ENCODE data around the gene APOL2.
"Not testable (repeated sequence)": the region's sequence is repeated elsewhere in the genome, so short reads cannot be mapped to it uniquely, and the experiment has no call there.

APOL2 gene

GRCh38 chr22:36197514-36198146, 41.7 kb downstream of the APOL2 start:
- DNase-seq (ENCODE audit: low read depth), result no peak

- DNase-seq (ENCODE audit: low read depth), result no peak
Measured at GRCh38 chr22:36197065-36197440, 42.3 kb downstream of the APOL2 start.

- no peak for DNase-seq (ENCODE audit: low read depth)
Measured at GRCh38 chr22:36196254-36197064, 42.9 kb downstream of the APOL2 start.

GRCh38 chr22:36194971-36195370, 44.4 kb downstream of the APOL2 start:
- peak; percentile 6 for DNase-seq (ENCODE audit: low read depth)

GRCh38 chr22:36194385-36194784, 44.9 kb downstream of the APOL2 start:
- no peak for DNase-seq (ENCODE audit: low read depth)

- no peak for DNase-seq (ENCODE audit: low read depth)
Measured at GRCh38 chr22:36193577-36193976, 45.8 kb downstream of the APOL2 start.

- no peak for DNase-seq (ENCODE audit: low read depth)
Measured at GRCh38 chr22:36193171-36193570, 46.2 kb downstream of the APOL2 start.

- DNase-seq (ENCODE audit: low read depth), result no peak
Measured at GRCh38 chr22:36192542-36192941, 46.8 kb downstream of the APOL2 start.

- no peak for DNase-seq (ENCODE audit: low read depth)
Measured at GRCh38 chr22:36191106-36191836, 48.1 kb downstream of the APOL2 start.

GRCh38 chr22:36187862-36188261, 51.5 kb downstream of the APOL2 start:
- not testable (repeated sequence) for DNase-seq (ENCODE audit: low read depth)

GRCh38 chr22:36185828-36186624, 53.3 kb downstream of the APOL2 start:
- DNase-seq (ENCODE audit: low read depth), result no peak

- DNase-seq (ENCODE audit: low read depth), result no peak
Measured at GRCh38 chr22:36184433-36185025, 54.8 kb downstream of the APOL2 start.

- DNase-seq (ENCODE audit: low read depth), result no peak
Measured at GRCh38 chr22:36183446-36183845, 55.9 kb downstream of the APOL2 start.

- DNase-seq (ENCODE audit: low read depth), result no peak
Measured at GRCh38 chr22:36182857-36183256, 56.5 kb downstream of the APOL2 start.

GRCh38 chr22:36182056-36182455, 57.3 kb downstream of the APOL2 start:
- no peak for DNase-seq (ENCODE audit: low read depth)

- DNase-seq (ENCODE audit: low read depth), result no peak
Measured at GRCh38 chr22:36180928-36181327, 58.4 kb downstream of the APOL2 start.

GRCh38 chr22:36180038-36180880, 59.1 kb downstream of the APOL2 start:
- peak; percentile 77 for DNase-seq (ENCODE audit: low read depth)

GRCh38 chr22:36177160-36177559, 62.2 kb downstream of the APOL2 start:
- no peak for DNase-seq (ENCODE audit: low read depth)

All from stimulated activated CD4-positive, alpha-beta T cell treated with anti-CD3 and anti-CD28 coated beads, Interleukin-2, amount 100 ng/mL, for 4 hours (primary cell).